ENCODE measurements around the gene ISYNA1.
A peak's percentile ranks its signal among the peaks of the same experiment; 100 is the strongest.

The ISYNA1 gene

DNA sequence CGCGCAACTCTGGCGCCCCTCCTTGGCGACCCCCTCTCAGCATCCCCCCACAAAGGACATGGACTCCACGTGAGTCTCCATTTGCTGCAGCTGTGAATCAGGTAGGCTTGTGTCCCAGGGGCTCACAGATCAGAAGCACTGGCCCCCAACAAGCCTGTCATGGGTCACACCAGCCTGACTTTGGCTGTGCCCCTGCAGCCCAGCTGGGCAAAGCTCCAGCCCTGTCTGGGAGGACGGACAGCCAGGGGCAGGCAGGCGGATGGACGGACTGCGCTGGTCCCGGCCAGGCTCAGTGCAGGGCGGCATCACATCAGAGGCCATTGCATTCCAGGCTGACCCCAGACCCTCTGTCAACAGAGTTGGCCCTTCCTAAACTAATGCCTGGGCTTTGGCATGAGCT, 28.4 kb upstream of the ISYNA1 start:
- DNase-seq: no peak

DNA sequence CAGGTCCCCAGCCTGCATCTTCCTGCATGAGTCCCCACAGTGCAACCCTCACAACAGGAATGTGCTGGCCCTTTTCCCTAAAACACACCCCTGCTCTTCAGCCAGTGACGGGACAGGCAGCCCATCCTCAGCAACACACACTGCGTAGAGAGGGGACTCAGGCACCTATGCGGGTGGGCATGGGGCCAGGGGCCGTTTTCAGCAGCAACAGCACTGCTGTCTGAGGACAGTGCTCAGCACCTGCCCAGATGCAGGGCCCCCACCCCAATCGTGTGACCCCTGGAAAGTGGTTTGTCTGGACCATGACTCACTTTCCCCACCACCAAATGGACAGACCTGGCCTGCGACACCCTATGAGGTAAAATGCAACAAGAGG, 28.0 kb upstream of the ISYNA1 start:
- no peak for DNase-seq

DNA sequence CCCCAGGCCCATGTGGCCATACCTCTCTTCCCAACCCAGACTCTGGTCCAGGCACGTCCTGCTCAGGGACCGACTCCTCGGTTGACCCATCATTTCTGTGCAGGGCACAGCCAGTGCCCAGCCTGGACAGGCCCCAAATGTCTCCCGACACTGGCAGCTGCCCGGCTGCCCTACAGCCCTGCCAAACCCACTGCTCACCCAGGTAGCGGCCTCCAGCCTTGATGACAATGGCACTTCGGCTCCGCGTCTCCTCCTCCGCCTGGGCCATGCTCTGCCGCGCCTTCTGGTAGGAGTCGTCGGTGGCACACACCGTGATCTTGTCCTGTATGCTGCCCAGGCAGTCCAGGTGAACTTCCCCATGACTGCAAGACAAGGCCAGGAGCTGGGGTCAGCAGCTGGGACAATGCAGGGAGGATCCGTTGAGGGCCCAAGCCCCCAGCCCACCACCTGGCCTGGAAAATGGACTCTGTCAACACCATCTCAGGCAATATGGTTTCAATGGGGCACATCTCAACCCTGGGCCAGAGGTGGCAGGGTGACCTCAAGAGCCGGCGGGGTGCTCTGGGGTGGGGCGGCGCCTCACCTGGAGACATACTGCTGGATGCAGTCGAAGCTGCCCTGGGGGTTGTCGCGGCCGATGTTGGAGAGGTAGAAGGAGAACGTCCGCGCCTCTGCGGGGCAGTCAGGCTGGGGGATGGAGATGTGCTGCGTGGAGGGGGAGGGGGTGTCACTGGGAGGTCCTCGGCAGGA, 27.5 kb upstream of the ISYNA1 start:
- no peak for DNase-seq

DNA sequence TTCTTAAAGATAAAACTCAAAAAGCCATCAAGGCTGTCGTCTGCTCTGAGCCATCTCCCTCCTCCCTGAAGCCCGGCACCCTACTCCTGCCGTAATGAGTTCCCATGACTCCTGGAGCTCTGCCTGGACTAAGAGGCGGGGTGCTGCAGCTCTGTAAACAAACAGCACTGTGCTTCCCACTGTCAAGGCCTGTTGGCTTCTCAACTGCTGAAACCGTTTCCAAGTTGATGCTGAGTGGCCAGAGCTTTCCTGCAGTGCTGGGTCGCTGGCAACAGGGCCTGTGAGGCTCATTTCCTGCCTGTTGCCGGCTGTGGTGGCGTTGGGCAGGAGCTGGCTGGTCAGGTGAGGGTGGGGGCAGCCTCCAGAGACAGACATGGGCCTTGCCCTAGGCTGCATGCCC, 26.7 kb upstream of the ISYNA1 start:
- peak; percentile 94 for DNase-seq

DNA sequence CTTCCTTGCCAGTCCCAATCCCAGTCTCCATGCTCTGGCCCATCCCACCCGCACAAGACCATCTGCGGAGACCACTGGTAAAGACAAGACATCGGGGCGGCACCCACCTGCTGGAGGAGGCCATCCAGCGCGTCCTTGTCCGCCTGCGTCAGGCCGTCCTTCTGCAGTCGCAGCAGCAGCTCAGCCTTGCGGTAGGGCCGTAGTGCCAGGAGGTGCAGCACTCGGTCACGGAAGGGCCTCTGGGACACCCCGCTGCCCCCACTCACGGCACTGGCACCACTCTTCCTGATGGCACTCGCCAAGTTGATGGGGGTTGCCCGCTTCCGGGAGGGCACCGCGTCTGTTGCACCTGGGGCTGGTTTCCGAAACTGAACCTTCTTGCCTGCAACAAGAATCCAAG, 23.5 kb upstream of the ISYNA1 start:
- no peak for DNase-seq

DNA sequence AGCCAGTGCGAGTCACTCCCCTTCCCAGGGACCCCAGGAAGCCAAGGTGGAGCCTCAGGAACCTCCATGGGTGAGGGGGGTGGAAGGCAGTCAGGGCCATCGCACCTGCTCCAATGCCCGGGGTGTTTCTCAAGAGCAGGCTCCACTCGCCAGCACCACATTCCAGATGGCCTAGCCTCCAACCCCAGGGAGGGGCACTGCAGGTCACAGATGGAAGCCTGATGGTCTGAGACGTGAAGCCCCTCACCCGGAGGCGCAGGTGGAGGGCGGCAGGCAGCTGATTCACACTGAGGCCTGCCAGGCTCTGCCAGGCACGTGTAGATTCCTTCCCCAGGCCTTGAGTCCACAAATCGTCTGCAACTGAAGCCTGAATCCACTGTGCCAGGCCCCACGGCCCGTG, 23.0 kb upstream of the ISYNA1 start:
- no peak for DNase-seq

DNA sequence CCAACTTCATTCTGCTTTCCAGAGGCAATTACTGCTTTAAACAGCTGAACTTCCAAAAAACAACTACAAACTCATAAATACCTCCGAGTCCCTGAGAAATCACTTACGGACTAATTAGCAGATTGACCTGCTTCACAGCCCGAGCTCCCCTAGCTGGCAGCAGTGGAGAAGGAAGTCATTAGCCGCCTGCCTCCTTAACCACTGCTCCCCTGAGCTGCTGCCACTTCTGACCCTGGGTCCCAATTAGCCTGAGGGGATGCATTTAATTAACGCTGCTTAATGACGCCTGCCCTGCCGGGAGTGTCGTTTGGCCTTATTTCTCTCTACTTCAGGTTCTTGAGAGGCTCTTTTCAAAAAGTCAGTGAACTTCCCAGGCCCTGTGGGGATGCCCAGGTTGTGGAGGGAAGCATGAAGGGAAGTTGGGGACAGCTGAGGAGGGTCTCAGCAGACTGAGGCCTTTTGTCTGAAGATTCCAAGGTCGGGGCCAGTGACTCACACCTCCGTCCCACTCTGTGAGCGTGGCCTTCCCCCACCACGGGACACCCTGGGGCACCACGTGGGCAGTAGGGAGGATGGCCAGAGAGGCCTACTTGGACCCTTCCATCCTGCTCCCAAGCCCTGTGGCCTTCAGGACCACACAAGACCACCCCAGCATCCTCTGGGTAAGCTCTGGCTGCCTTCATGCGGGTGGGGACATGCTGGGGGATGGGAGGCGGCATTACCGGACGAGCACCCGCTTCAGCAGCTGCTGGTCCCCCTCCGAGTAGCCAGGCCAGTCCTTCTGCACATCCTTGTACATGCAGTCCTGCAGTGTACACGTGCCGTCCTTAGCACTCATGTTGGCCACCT, 19.8 kb upstream of the ISYNA1 start:
- no peak for DNase-seq

DNA sequence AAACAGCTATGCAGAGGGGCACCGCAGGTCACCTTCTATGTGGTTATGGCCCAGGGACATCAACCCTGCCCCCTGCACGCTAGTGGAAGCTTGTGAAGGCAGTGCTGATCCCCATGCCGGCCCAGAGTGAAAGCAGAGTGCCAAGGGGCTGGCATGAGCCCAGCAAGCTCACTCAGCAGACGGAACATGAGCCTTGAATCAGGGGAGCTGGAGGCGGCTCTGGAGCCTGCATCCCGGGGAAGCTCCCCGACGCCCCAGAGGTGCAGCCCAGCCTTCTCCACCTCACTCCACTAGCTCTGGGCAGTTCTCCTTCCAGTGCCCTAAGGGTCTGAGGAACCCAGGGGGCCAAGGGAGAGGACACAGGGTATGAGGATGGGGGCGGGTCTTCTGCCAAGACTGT, 19.0 kb upstream of the ISYNA1 start:
- DNase-seq: no peak

DNA sequence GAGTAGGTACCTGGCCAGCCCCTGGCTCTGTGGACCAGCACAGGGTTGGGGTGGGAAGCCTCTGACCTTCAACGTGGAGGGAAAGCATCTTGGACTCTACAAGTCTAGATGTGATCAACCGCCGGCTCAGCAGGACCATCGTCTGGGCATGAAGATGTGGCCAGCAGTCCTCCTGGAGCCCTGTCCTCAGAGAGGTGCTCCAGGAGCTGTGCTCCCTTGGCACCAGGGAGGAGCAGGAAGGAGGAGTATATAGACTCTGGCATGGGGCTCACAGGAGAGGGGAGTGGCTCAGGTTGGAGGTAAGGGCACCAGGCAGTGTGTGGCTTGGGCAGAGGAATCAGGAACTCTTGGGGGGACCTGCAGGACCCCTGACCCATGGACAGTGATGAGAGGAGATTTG, 18.3 kb upstream of the ISYNA1 start:
- no peak for DNase-seq

DNA sequence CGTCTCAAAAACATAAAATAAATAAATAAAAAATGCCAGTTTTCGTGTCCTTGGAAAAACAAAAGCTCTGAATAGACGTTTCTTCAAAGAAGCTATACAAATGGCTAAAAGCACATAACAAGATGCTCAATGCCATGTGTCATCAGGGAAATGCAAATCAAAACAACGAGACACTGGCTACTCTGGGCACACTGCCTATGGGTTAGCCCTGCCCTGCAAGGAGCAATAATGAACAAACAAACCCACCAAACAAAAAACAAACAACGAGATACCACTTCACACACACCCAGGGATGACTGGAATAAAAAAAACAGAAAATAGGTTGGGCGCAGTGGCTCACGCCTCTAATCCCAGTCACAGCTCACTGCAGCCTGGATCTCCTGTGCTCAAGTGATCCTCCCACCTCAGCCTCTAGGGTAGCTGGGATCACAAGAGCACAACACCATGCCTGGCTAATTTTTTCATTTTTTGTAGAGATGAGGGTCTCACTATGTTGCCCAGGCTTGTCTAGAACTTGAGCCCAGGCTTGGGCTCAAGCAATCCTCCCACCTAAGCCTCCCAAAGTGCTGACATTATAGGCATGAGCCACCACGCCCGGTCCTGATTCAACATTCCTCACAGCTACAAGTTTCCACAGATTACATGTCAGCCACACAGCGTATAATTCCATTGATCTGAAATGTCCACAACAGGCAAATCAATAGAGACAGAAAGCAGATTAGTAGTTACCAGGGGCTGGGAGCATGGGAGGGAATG, 15.5 kb upstream of the ISYNA1 start:
- no peak for DNase-seq

DNA sequence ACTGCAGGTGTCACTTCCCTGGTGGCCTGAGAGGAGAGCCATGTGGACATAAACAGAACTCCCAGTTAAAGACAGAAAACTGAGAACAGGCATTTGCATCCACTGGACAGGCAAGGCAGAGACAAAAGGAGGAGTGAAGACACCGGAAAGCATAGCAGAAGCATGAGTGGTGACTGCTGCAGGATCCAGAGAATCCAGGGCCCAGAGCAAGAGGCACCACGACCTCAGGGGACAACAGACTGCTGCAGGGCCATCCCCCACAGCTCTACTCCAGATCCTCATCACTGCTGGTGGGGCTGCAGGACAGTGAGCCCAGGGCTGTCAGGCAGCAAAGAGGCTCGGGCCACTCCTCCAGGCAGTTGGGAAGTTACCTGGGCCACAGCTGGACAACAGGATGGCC, 14.5 kb upstream of the ISYNA1 start:
- DNase-seq: no peak

DNA sequence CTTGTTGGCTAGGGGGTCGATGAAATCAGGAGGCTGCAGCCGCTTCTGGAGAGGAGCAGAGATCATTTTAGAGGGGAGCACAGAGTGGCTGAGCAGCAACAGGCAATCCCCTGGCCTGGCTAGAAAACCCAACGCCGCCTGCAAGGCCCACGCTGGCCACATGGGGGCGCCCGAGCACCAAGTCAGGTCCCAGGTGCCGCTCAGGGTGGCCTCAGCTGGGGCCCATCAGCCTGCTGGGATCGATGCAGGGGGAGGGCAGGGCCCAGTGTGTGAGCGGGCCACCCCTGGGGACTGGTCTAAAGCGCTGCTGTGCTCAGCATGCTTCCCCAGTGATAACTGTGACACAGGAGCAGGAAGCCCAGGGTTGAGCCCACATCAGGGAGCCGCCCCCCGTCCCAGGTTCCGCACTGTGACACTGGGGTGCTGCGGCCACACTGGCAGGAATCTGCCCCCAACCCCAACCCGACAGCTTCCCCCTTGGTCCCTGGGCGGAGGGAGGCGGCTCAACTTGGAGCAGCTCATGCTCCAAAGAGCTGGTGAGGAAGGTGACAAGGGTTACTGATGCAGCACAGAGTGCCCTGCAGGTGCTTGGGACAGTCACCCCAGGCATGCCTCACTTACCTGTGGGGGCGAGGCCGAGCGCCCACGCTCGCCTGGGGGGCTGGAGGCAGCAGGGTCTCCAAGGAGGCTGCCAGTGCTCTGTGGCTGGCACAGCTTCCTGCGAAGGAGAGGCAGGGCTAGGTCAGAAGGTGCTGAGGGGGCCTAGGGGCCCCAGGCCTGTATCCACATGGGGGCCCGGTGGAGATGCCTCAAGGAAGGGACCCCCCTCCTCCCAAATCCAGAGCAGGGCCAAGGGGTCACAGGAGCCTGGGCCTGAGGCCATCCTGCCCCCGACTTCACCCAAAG, 13.3 kb upstream of the ISYNA1 start:
- no peak for DNase-seq

DNA sequence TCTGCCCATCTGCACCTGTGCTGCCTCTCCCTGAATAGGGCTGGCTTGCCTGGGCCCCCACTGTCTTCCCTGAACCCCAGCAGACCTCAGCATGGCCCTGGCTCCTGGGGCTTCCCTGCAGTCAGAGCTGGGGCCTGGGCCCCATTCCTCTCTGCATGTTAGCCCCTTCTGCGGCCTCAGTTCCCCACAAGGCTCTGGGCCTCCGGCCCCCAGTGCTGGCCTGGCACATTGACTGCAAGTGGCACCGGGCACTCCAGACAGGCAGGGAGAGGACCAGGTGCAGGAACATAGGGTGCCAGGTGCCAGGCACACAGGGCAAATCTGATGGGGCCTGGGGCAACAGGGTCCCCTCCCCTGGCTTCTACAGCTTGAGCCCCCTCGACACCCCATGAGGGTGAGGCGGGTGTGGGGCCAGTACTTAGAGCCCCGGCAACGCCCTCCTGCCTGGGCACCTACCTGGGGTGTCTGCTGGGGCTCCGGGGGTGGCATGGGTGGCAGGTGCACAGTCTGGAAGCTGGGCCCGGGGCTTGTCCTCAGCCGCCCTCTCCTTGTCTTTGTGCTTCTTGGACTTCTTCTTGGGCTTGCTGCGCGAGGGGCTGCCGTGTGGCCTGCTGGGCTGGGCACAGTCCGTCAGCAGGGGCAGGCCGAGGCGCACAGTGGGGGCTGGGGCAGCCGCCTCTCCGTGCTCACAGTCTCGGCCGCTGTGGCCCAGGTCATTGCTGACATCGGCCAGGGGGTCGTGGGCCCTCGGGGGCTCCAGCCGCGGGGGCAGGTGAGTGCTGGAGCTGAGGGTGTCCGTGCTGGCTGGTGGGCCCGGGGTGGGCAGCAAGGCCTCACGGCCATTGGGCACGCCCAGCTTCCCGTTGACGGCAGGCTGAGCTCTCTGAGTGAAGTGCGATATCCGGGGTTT, 12.3 kb upstream of the ISYNA1 start:
- DNase-seq: no peak

DNA sequence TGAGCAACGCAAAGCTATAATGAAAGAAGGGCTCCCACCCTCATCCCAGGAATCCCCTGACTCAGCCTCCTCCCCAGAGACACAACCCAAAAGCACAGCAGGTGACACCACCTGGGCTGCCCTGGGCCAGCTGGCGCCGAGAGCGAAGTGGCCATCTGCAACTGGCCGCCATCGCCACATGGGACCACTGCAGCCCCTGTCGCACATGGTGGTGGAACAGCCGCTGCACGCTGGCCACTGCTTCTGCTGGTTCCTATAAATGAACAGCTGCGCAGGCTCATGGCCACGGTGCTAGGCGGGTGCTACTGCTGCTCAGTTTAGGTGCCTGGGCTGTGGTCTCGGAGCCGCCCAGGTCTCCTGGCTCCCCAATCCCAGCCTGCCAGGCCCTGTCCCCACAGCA, 11.6 kb upstream of the ISYNA1 start:
- no peak for DNase-seq

DNA sequence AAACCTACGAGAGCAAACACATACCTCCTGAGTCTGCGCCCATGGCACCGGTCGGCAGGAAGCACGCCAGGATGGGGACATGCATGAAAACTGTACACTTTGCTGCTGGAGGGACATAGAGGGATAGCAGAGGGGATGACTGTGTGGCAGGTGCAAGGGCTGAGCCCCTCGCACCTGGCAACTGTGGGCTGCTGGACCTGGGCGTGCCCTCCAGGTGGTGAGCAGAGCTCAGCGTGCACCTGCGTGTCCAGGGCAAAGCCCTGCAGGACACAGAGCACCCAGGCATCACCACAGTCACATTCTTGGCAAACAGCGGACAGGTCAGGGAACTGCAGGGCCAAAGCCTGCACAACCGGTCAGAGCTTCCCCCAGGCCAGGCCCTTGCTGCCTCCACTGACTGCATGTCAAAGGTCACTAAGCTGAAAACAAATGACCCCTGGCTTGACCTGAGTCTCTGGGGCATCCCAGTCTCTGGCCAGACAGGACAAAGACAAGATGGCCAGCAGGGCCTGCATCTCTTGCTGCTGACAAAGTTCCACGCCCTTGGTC, 9.0 kb upstream of the ISYNA1 start:
- no peak for DNase-seq

DNA sequence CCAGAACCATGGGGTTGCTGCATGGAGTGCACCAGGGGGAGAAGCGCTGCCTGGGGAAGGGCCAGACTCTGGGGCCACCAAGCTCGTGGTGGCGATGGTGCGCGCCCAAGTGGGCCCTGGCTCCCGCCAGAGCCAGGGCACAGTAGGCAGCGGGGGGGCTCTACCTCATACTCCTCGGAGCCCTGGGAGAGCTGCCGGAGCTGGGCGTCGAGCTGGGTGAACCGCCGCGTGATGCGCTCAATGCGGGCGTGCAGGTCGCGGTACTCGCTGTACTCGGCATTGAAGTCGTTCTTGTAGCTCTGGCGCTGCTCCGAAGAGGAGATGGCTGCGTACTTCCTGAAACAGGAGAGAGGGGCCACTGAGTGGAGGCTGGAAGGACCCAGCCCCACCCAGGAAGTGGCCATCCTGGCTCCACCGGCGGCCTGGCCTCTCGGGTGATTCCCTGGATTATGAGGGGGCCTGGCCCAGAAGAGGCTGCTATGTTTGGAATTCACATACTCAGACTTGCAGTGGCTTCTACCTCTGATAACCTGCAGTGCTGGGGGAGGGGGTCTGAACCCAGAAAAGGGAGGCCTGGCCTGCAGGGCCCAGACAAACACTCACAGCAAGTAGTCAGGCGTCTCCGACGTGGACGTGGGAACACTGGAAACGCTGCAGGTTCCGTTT, 8.3 kb upstream of the ISYNA1 start:
- no peak for DNase-seq

DNA sequence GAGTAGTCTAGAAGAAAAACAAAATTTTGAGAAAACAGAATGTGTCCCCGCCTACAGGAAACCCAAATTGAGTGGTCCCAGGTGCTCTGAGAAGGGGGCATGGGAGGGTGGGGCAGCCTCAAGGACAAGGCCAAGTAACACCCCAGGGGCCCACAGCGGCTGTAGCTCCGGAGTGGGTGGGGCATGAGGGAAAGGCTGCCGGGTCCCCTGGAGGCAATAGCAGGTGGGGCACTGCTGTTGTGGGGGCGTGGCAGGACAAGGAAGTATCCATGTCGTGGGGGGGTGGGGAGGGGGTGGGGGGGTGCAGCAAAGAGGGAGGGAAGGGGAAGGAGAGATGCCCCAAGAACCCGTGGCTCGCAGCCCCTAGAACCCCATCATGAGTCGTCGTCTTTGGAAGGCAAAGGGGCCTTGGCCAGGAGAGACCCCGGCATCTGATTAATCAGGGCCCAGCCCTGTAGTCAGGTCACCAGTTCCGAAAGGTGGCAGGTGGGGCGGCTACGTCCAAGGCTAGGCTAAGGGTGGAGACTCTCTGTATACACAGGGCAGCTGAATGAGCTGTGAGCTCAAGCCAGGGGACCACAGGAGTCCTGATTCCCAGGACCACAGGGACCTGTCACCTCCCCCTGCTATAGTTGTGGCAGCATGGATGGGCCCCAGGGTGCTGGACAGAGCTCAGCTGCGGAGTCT, 7.5 kb upstream of the ISYNA1 start:
- no peak for DNase-seq

DNA sequence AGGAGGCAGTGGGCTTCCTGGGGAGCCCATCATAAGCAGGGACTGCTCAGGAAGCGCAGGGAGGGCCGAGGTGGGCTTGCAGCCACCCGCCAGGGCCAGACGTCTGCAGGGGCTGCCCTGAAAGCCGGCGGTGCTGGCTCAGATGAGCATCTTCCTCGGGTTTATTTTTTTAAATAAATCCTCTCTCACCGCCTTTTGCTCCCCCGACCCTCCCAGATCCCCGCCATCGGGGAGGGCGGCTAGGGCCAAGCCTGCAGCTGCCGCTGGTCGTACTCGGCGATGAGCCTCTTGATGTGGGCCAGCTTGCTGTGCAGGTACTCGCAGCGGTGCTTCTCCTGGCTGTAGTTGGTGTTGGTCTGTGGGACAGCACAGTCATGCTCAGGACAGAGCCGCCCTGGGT, 6.6 kb upstream of the ISYNA1 start:
- DNase-seq: no peak

DNA sequence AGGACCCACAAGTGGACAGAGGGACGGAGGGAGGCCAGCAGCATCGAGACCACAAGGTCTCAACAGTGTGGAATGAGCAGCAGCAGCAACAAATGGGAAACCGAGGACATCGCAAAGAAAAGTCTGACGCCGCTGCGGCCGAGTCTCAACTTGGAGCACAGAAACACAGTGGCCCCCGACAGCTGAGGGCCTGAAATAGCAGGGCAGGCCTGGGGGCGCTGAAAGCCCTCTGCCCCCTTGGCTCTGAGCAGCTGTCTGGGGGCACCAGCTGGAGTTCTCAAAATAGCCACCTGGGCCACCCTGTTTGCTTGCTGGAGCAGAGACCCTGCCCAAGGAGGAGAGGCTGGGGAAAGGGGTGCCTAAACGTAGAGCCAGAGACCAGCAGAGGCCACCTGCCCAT, 5.9 kb upstream of the ISYNA1 start:
- no peak for DNase-seq

DNA sequence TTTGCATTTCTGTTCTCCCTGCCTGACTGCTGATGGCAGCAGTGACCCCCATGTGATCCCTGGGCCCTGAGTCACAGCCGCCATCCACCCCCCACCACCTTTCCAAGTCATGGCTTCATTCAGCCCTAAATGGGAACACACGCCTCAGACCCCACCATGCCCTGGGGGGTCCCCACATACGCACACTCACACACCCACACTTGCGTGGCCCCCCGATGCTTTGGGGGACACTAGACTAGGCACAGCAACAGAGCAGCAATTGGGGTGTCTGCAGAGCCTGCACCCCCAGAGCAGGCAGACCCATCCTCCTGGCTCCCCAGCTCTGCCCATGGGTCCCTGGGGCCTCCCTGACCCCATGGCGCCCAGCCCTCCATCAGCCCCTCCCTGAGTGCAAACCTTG, 5.5 kb upstream of the ISYNA1 start:
- no peak for DNase-seq
